ENCODE results near the gene MAP4K4. TPM values are rescaled to one million over a fixed set of nuclear protein-coding genes. Genes with fewer than 3 reads are reported as not detected.

Gene MAP4K4
- polyA plus RNA-seq, 3 donors = 5.3 to 66.9 (median 8.7) TPM

- Histone ChIP-seq H4K20me1 (ENCODE audit: insufficient read depth, low read length) (peaks cover 88% of the 10 kb centered on the region), H3K4me2 (replicated peaks; ENCODE audit: extremely low read depth, low read length, poor library complexity, severe bottlenecking) (no peak overlapping the region), H3K79me2 (ENCODE audit: insufficient read depth, low read length) (peaks cover 100% of the 10 kb centered on the region), H3K9me3 (replicated peaks in 1 of 2; ENCODE audit: control insufficient read depth in 1 of 2, insufficient read depth in 1 of 2, low read length in 2 of 2) (no peaks in the 10 kb centered on the region), H2AFZ (ENCODE audit: insufficient read depth, low read depth, low read length, poor library complexity, severe bottlenecking) (no peak overlapping the region), H3K27ac (ENCODE audit: low read depth in 1 of 2, low read length in 2 of 2) (no peak overlapping the region), H3K36me3 (replicated peaks in 1 of 2; ENCODE audit: control insufficient read depth in 1 of 2, insufficient read depth in 2 of 2, low read length in 2 of 2) (peaks cover 0 to 21% of the 10 kb centered on the region in 2 donors), H3K4me1 (ENCODE audit: control insufficient read depth in 1 of 2, insufficient read depth in 2 of 2, low read length in 2 of 2) (peaks cover 67 to 79% of the 10 kb centered on the region in 2 donors), H3K9ac (ENCODE audit: insufficient read depth, low read length, poor library complexity, severe bottlenecking) (no peak overlapping the region), H3K27me3 (ENCODE audit: control insufficient read depth in 2 of 2, insufficient read depth in 2 of 2, low read length in 2 of 2) (no peaks in the 10 kb centered on the region), H3K4me3 (replicated peaks in 1 of 3; ENCODE audit: low read depth in 2 of 3, low read length in 3 of 3) (no peak overlapping the region)
- WGBS (ENCODE audit: insufficient coverage) = no CpG with 5 or more reads among the region's 1 CpG
- Mint-ChIP-seq H3K9me3 (peaks cover 0 to 2% (median 0%) of the 10 kb centered on the region in 7 donors), H3K27ac (peak overlapping the region in 2 of 7 donors; percentile 44 to 69), H3K4me3 (no peak overlapping the region), H3K4me1 (peaks cover 69% of the 10 kb centered on the region), H3K27me3 (ENCODE audit: low read depth in 3 of 3) (no peaks in the 10 kb centered on the region), H3K36me3 (peaks cover 36 to 37% of the 10 kb centered on the region in 2 donors)
- no peak for DNase-seq
- no peak for TF ChIP-seq CTCF (IDR thresholded peaks at IDR 0.05)
- intact Hi-C loops (cut with micrococcal nuclease) = no loop called here
Measured at GRCh38 chr2:101706819-101707177, 9.3 kb downstream of the MAP4K4 start.

- peaks cover 62 to 82% of the 10 kb centered on the region in 2 donors for H3K4me1 ChIP-seq (ENCODE audit: control insufficient read depth in 1 of 2, insufficient read depth in 2 of 2, low read length in 2 of 2)
- peaks cover 0 to 2% (median 0%) of the 10 kb centered on the region in 7 donors for H3K9me3 Mint-ChIP-seq
- no peak overlapping the region for H3K4me3 Mint-ChIP-seq
- H3K9ac ChIP-seq (ENCODE audit: insufficient read depth, low read length, poor library complexity, severe bottlenecking) = no peak overlapping the region
- WGBS (ENCODE audit: insufficient coverage) = 80% methylated on average over 1 of the region's 1 CpG
- peaks cover 78% of the 10 kb centered on the region for H3K4me1 Mint-ChIP-seq
- H3K27me3 Mint-ChIP-seq (ENCODE audit: low read depth in 3 of 3) = no peaks in the 10 kb centered on the region
- peaks cover 0 to 19% of the 10 kb centered on the region in 2 donors for H3K36me3 ChIP-seq (replicated peaks in 1 of 2; ENCODE audit: control insufficient read depth in 1 of 2, insufficient read depth in 2 of 2, low read length in 2 of 2)
- no peaks in the 10 kb centered on the region for H3K27me3 ChIP-seq (ENCODE audit: control insufficient read depth in 2 of 2, insufficient read depth in 2 of 2, low read length in 2 of 2)
- H3K4me3 ChIP-seq (replicated peaks in 1 of 3; ENCODE audit: low read depth in 2 of 3, low read length in 3 of 3) = peak overlapping the region in 1 of 3 experiments; percentile 18
- intact Hi-C loops (cut with micrococcal nuclease) = no loop called here
- peak overlapping the region; percentile 28 to 47 for H3K27ac ChIP-seq (ENCODE audit: low read depth in 1 of 2, low read length in 2 of 2)
- peak overlapping the region; percentile 35 for H3K4me2 ChIP-seq (replicated peaks; ENCODE audit: extremely low read depth, low read length, poor library complexity, severe bottlenecking)
- TF ChIP-seq CTCF (IDR thresholded peaks at IDR 0.05) = no peak
- H3K9me3 ChIP-seq (replicated peaks in 1 of 2; ENCODE audit: control insufficient read depth in 1 of 2, insufficient read depth in 1 of 2, low read length in 2 of 2) = no peaks in the 10 kb centered on the region
- no peak overlapping the region for H2AFZ ChIP-seq (ENCODE audit: insufficient read depth, low read depth, low read length, poor library complexity, severe bottlenecking)
- DNase-seq = peak in 1 of 3 donors; percentile 54
- H3K79me2 ChIP-seq (ENCODE audit: insufficient read depth, low read length) = peaks cover 99% of the 10 kb centered on the region
- peaks cover 58% of the 10 kb centered on the region for H4K20me1 ChIP-seq (ENCODE audit: insufficient read depth, low read length)
- peak overlapping the region in 4 of 7 donors; percentile 23 to 86 (median 74) for H3K27ac Mint-ChIP-seq
- peaks cover 18 to 22% of the 10 kb centered on the region in 2 donors for H3K36me3 Mint-ChIP-seq
Measured at GRCh38 chr2:101710036-101710435, 12.5 kb downstream of the MAP4K4 start.
